B cell (primary cell): ENCODE results near the gene MAPRE2.

Experiments
- EZH2 ChIP-seq: IDR thresholded peaks from 2 replicates; pipeline ENCODE4 v1.6.1; 2012; ENCODE audit warnings: borderline replicate concordance, low read depth, mild to moderate bottlenecking, moderate library complexity, low read length; ENCODE audit not compliant: insufficient read depth, poor library complexity, severe bottlenecking
- TF ChIP-seq, protein P1 (sequence below): fragments of 200-600 bp; IDR thresholded peaks from one replicate; pipeline ENCODE4 v1.8.0; 2022; ENCODE audit warnings: antibody characterized with exemption, mild to moderate bottlenecking

DNA sequence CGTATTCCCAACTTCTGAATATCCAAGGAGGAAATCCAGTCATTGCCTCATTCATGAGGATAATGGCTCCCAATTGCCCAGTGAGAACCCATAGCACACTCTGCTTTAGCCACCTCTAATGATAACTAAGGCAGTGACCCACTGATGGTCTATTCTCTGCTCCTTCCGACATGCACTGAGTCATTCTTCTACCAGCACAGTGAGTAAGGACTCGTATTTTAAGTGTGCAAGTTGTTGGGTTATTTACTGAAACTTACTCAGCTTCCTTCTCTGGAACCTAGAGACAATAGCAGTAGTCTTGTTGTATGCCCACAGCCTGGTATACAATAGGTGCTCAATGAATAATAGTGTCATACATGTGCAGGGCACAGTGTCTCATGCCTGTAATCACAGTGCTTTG, 118.6 kb downstream of the MAPRE2 start:
- TF ChIP-seq, protein P1, sequence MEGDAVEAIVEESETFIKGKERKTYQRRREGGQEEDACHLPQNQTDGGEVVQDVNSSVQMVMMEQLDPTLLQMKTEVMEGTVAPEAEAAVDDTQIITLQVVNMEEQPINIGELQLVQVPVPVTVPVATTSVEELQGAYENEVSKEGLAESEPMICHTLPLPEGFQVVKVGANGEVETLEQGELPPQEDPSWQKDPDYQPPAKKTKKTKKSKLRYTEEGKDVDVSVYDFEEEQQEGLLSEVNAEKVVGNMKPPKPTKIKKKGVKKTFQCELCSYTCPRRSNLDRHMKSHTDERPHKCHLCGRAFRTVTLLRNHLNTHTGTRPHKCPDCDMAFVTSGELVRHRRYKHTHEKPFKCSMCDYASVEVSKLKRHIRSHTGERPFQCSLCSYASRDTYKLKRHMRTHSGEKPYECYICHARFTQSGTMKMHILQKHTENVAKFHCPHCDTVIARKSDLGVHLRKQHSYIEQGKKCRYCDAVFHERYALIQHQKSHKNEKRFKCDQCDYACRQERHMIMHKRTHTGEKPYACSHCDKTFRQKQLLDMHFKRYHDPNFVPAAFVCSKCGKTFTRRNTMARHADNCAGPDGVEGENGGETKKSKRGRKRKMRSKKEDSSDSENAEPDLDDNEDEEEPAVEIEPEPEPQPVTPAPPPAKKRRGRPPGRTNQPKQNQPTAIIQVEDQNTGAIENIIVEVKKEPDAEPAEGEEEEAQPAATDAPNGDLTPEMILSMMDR: no peak
- no peak for TF ChIP-seq EZH2
